GM23338 (cell line): ENCODE results near the gene LYZL6. TPM values are rescaled to one million over a fixed set of nuclear protein-coding genes. Genes with fewer than 3 reads are reported as not detected.

ENCODE experiments used
- ATAC-seq: fragments of 200-7000 bp; cut with Tn5 transposase; 3 replicates; pipeline ENCODE4 v1.9.1; 2020
- DNase-seq: peaks from one replicate; pipeline ENCODE4 v3.0.0-alpha.2; 2015; ENCODE audit warnings: low spot score
- H2AFZ ChIP-seq: fragments of 200-600 bp; sonication (generic); 2 replicates; pipeline ENCODE4 v1.8.0; 2016; ENCODE audit warnings: antibody characterized with exemption, mild to moderate bottlenecking, moderate library complexity
- H3F3A ChIP-seq: fragments of 200-600 bp; sonication (generic); replicated peaks from 2 replicates; pipeline ENCODE4 v1.8.0; 2017; ENCODE audit warnings: antibody characterized with exemption, mixed run types, low read depth
- H3K27ac ChIP-seq: fragments of 200-600 bp; sonication (generic); 2 replicates; pipeline ENCODE4 v1.6.1; 2016; ENCODE audit warnings: low read depth
- H3K27me3 ChIP-seq: fragments of 200-600 bp; sonication (generic); 2 replicates; pipeline ENCODE4 v1.8.0; 2016; ENCODE audit warnings: mild to moderate bottlenecking, mixed run types, moderate library complexity; ENCODE audit not compliant: insufficient read depth
- H3K36me3 ChIP-seq: fragments of 200-600 bp; sonication (generic); 2 replicates; pipeline ENCODE4 v1.8.0; 2016; ENCODE audit warnings: mild to moderate bottlenecking; ENCODE audit not compliant: insufficient read depth
- H3K4me1 ChIP-seq: fragments of 200-600 bp; sonication (generic); 2 replicates; pipeline ENCODE4 v1.8.0; 2016; ENCODE audit warnings: mild to moderate bottlenecking, moderate library complexity; ENCODE audit not compliant: insufficient read depth
- H3K4me2 ChIP-seq: fragments of 200-600 bp; sonication (generic); 2 replicates; pipeline ENCODE4 v1.7.1; 2017; ENCODE audit warnings: mixed run types
- H3K4me3 ChIP-seq: fragments of 200-600 bp; sonication (generic); 2 replicates; pipeline ENCODE4 v1.6.1; 2016; ENCODE audit warnings: mixed run types
- H3K79me2 ChIP-seq: fragments of 200-600 bp; sonication (generic); replicated peaks from 2 replicates; pipeline ENCODE4 v1.8.0; 2017; ENCODE audit warnings: mild to moderate bottlenecking; ENCODE audit not compliant: insufficient read depth
- H3K9me2 ChIP-seq: fragments of 200-600 bp; sonication (generic); 2 replicates; pipeline ENCODE4 v1.8.0; 2017; ENCODE audit not compliant: insufficient read depth
- H4K20me1 ChIP-seq: fragments of 200-600 bp; sonication (generic); replicated peaks from 2 replicates; pipeline ENCODE4 v1.8.0; 2017; ENCODE audit warnings: mild to moderate bottlenecking; ENCODE audit not compliant: insufficient read depth
- H3K27ac Mint-ChIP-seq: 2 replicates; pipeline ENCODE4 v1.8.0; 2020; ENCODE audit warnings: inconsistent platforms, mild to moderate bottlenecking, moderate library complexity, mixed read lengths
- H3K27me3 Mint-ChIP-seq: 3 replicates; pipeline ENCODE4 v1.8.0; 2022; ENCODE audit warnings: low read depth, mild to moderate bottlenecking, moderate library complexity, mixed read lengths, inconsistent platforms; ENCODE audit not compliant: insufficient read depth, poor library complexity
- H3K36me3 Mint-ChIP-seq: 3 replicates; pipeline ENCODE4 v1.8.0; 2021; ENCODE audit warnings: low read depth, mild to moderate bottlenecking, inconsistent platforms, moderate library complexity, mixed read lengths
- H3K4me1 Mint-ChIP-seq: 3 replicates; pipeline ENCODE4 v1.8.0; 2020; ENCODE audit warnings: mild to moderate bottlenecking, inconsistent platforms, mixed read lengths
- H3K4me3 Mint-ChIP-seq: 3 replicates; pipeline ENCODE4 v1.8.0; 2021; ENCODE audit warnings: moderate library complexity, mild to moderate bottlenecking, inconsistent platforms, mixed read lengths
- H3K9me3 Mint-ChIP-seq: 3 replicates; pipeline ENCODE4 v1.8.0; 2020; ENCODE audit warnings: moderate library complexity, mild to moderate bottlenecking, inconsistent platforms, mixed read lengths
- JUNB ChIP-seq: IDR thresholded peaks from one replicate; pipeline ENCODE4 v1.6.1; 2016; ENCODE audit warnings: antibody characterized with exemption; ENCODE audit not compliant: unreplicated experiment
- NANOG ChIP-seq: IDR thresholded peaks from 2 replicates; pipeline ENCODE4 v1.6.1; 2016; ENCODE audit warnings: antibody characterized with exemption, borderline replicate concordance
- POLR2AphosphoS5 ChIP-seq: IDR thresholded peaks from 2 replicates; pipeline ENCODE4 v1.6.1; 2016; ENCODE audit warnings: antibody characterized with exemption, low read depth
- ZNF114 ChIP-seq: fragments of 250-450 bp; sonication (Bioruptor Pico); IDR thresholded peaks from 2 replicates; pipeline ENCODE4 v1.5.0; 2020; ENCODE audit warnings: mild to moderate bottlenecking, moderate library complexity
- ZNF331 ChIP-seq: fragments of 250-450 bp; sonication (Bioruptor Pico); IDR thresholded peaks from 2 replicates; pipeline ENCODE4 v1.5.0; 2020; ENCODE audit warnings: low read depth, mild to moderate bottlenecking, moderate library complexity
- ZNF462 ChIP-seq: fragments of 250-450 bp; sonication (Bioruptor Pico); IDR thresholded peaks from 2 replicates; pipeline ENCODE4 v1.5.0; 2020; ENCODE audit warnings: mild to moderate bottlenecking, moderate library complexity
- polyA plus RNA-seq: library from polyadenylated mRNA; unstranded; fragments of >200 nt; fragmentation: Nextera tagmentation; extraction: Ambion mirVana; gene quantifications from 2 replicates; pipeline ENCODE4 v1.2.1, GENCODE V29; 2016
- total RNA-seq: library from RNA; depleted of rRNA; stranded (reverse); fragments of >200 nt; shearing (Covaris generic); gene quantifications from 2 replicates; pipeline ENCODE4 v1.2.3, GENCODE V29; 2014
- TF ChIP-seq, protein P1 (sequence below): IDR thresholded peaks from 2 replicates; pipeline ENCODE4 v1.6.1; 2016; ENCODE audit warnings: antibody characterized with exemption

The LYZL6 gene
- total and polyA plus RNA-seq, 2 experiments from 2014 or later = not detected

DNA sequence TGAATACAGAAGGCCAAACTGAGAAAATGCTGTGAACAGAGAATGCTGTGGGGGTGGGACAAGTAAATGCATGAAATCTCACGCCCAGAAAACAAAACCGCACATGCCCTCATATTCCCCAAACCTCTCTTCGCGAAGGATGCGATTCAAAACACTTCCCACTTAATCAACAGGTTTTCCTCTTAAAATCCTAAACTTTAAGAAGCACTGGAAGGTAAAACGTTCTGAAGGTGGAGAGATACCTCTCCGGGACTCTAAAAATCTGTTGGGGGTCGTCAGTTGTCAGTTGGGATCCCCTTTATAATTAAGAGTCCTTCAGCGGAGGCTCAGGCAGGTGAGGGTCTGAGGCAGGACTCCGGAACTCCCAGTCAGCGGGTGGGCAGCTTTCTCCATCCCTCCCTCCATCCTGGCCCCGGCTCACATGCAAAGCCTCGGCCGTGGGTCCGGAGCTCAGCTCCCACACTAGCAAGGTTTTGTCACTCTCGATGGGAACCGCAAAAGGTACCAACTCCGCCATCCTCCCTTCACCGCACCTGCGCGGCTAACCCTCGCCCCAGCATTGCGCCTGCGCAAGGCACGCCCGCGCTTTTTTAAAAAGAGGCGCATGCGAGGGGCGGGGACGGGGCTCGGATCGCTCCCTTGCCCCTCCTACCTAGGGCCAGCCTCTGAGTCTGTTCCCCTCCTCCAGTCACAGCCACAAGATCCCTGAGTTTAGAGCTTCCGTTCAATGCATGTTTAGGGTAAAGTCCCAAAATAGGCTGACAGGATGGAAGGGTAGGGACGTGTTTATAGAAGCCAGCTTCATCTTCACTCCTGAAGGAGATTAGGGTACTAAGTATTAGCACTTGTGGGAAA is 13.1 kb downstream of the LYZL6 start, which contains the start of gene RDM1:
RDM1 (minus strand) TSS at position 563 of the 855 bp plus-strand sequence; CDS start at position 517, 46 bp downstream.
- Histone ChIP-seq H2AFZ (peak within 1 kb of the TSS; percentile 98), H3K36me3 (no peaks in the 10 kb centered on the region), H3K79me2 (no peaks in the 10 kb centered on the region), H3K4me1 (peaks cover 12% of the 10 kb centered on the region), H3K4me3 (peak within 1 kb of the TSS; percentile 61), H4K20me1 (no peaks in the 10 kb centered on the region), H3F3A (no peaks in the 10 kb centered on the region), H3K27me3 (peaks cover 4% of the 10 kb centered on the region; the same call in 1 of the 2 replicates), H3K4me2 (peak within 1 kb of the TSS; percentile 80), H3K9me2 (no peaks in the 10 kb centered on the region), H3K27ac (no peak within 1 kb of the TSS)
- H3K9me3 Mint-ChIP-seq = no peaks in the 10 kb centered on the region
- DNase-seq = peak; percentile 96
- TF ChIP-seq, protein P1, sequence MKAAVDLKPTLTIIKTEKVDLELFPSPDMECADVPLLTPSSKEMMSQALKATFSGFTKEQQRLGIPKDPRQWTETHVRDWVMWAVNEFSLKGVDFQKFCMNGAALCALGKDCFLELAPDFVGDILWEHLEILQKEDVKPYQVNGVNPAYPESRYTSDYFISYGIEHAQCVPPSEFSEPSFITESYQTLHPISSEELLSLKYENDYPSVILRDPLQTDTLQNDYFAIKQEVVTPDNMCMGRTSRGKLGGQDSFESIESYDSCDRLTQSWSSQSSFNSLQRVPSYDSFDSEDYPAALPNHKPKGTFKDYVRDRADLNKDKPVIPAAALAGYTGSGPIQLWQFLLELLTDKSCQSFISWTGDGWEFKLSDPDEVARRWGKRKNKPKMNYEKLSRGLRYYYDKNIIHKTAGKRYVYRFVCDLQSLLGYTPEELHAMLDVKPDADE = peak; percentile 51; the same call in 1 of the 2 replicates
- no peak for TF ChIP-seq ZNF114 (CRISPR knock-in tag)
- TF ChIP-seq POLR2AphosphoS5 = peak; percentile 95
- peaks cover 5% of the 10 kb centered on the region for H3K27me3 Mint-ChIP-seq
- H3K27ac Mint-ChIP-seq = peak within 1 kb of the TSS; percentile 85
- peaks cover 28% of the 10 kb centered on the region for H3K4me1 Mint-ChIP-seq
- H3K36me3 Mint-ChIP-seq = no peaks in the 10 kb centered on the region
- peak; percentile 99 for ATAC-seq
- peak within 1 kb of the TSS; percentile 86 for H3K4me3 Mint-ChIP-seq

- Mint-ChIP-seq H3K36me3 (peaks cover 11% of the 10 kb centered on the region; the same call in 2 of the 3 replicates), H3K27ac (no peak overlapping the region), H3K4me3 (no peak overlapping the region), H3K9me3 (no peaks in the 10 kb centered on the region), H3K27me3 (peaks cover 5% of the 10 kb centered on the region), H3K4me1 (peaks cover 28% of the 10 kb centered on the region)
- Histone ChIP-seq H3K27me3 (peaks cover 4% of the 10 kb centered on the region; the same call in 1 of the 2 replicates), H3K79me2 (no peaks in the 10 kb centered on the region), H3K9me2 (no peaks in the 10 kb centered on the region), H3F3A (no peaks in the 10 kb centered on the region), H3K4me2 (no peak overlapping the region), H2AFZ (no peak overlapping the region), H3K4me1 (peaks cover 12% of the 10 kb centered on the region), H3K36me3 (no peaks in the 10 kb centered on the region), H3K27ac (no peak overlapping the region), H3K4me3 (no peak overlapping the region), H4K20me1 (no peaks in the 10 kb centered on the region)
- TF ChIP-seq ZNF114 (CRISPR knock-in tag) (no peak), JUNB (no peak), NANOG (no peak), ZNF462 (no peak), ZNF331 (CRISPR knock-in tag) (no peak)
- no peak for ATAC-seq
- DNase-seq = no peak
Observed at GRCh38 chr17:35927714-35928113, 15.8 kb downstream of the LYZL6 start.
